Keratinocyte (primary cell): Measurements from ENCODE around the gene TDRKH. TPM values are rescaled to one million over a fixed set of nuclear protein-coding genes. Genes with fewer than 3 reads are reported as not detected.

ENCODE experiments used
- DNase-seq: peaks from one replicate; pipeline ENCODE4 v3.0.0-alpha.2; 2011; ENCODE audit warnings: low read depth, missing footprints, low spot score
- FAIRE-seq: peaks from 2 replicates; lab custom pipeline; 2011; peaks lifted over from hg19 to GRCh38; lab: Jason Lieb, UNC
- H2AFZ ChIP-seq: 2 replicates; pipeline ENCODE4 v1.6.0; 2012; ENCODE audit warnings: low read length, control low read depth, inconsistent platforms; ENCODE audit not compliant: control insufficient read depth
- H3K27ac ChIP-seq: 2 replicates; pipeline ENCODE4 v1.5.1; 2011; ENCODE audit warnings: low read length; ENCODE audit not compliant: control insufficient read depth, insufficient read depth
- H3K27me3 ChIP-seq: 3 replicates; pipeline ENCODE4 v1.6.0; 2011; ENCODE audit warnings: low read length; ENCODE audit not compliant: control insufficient read depth, insufficient read depth; ENCODE audit errors: extremely low read depth
- H3K36me3 ChIP-seq, 2 experiments: 2 replicates in 1 of 2; 3 replicates in 1 of 2; pipeline ENCODE4 v1.5.1; 2011; ENCODE audit warnings: low read length in 2 of 2, mild to moderate bottlenecking in 1 of 2; ENCODE audit not compliant: control insufficient read depth in 2 of 2, insufficient read depth in 2 of 2; ENCODE audit errors: extremely low read depth in 1 of 2
- H3K4me1 ChIP-seq: 3 replicates; pipeline ENCODE4 v1.5.1; 2011; ENCODE audit warnings: low read length; ENCODE audit not compliant: control insufficient read depth, insufficient read depth; ENCODE audit errors: extremely low read depth
- H3K4me2 ChIP-seq: 3 replicates; pipeline ENCODE4 v1.6.0; 2011; ENCODE audit warnings: low read depth, low read length; ENCODE audit not compliant: control insufficient read depth, insufficient read depth; ENCODE audit errors: extremely low read depth
- H3K4me3 ChIP-seq, 3 experiments: fragments of 200-600 bp in 1 of 3; sonication (generic) in 1 of 3; 2 replicates in 2 of 3; 3 replicates in 1 of 3; pipeline ENCODE4 v1.5.1; 2011 to 2016; ENCODE audit warnings: low read length in 3 of 3, mild to moderate bottlenecking in 3 of 3, control low read depth in 2 of 3, inconsistent platforms in 1 of 3, low read depth in 1 of 3, mixed read lengths in 1 of 3, mixed run types in 1 of 3, moderate library complexity in 1 of 3; ENCODE audit not compliant: control insufficient read depth in 2 of 3, insufficient read depth in 2 of 3; ENCODE audit errors: extremely low read depth in 1 of 3
- H3K79me2 ChIP-seq: 2 replicates; pipeline ENCODE4 v1.6.0; 2012; ENCODE audit warnings: low read length; ENCODE audit not compliant: control insufficient read depth, insufficient read depth
- H3K9ac ChIP-seq: 3 replicates; pipeline ENCODE4 v1.6.0; 2011; ENCODE audit warnings: low read length; ENCODE audit not compliant: control insufficient read depth, insufficient read depth; ENCODE audit errors: extremely low read depth
- H3K9me1 ChIP-seq: 3 replicates; pipeline ENCODE4 v1.6.0; 2011; ENCODE audit warnings: low read length; ENCODE audit not compliant: control insufficient read depth, insufficient read depth; ENCODE audit errors: extremely low read depth
- H3K9me3 ChIP-seq: 2 replicates; pipeline ENCODE4 v1.5.1; 2012; ENCODE audit warnings: low read depth, low read length; ENCODE audit not compliant: control insufficient read depth
- H4K20me1 ChIP-seq: 3 replicates; pipeline ENCODE4 v1.6.0; 2011; ENCODE audit warnings: low read length; ENCODE audit not compliant: control insufficient read depth, insufficient read depth; ENCODE audit errors: extremely low read depth
- CTCF ChIP-seq, 3 experiments: IDR thresholded peaks in 1 of 3; conservative IDR thresholded peaks in 1 of 3; optimal IDR thresholded peaks in 1 of 3; 2 replicates in 2 of 3; 3 replicates in 1 of 3; pipeline versions ENCODE3 to v1.5.1; 2011; ENCODE audit warnings: low read length in 3 of 3, mild to moderate bottlenecking in 3 of 3, moderate library complexity in 2 of 3, control low read depth in 1 of 3, inconsistent platforms in 1 of 3; ENCODE audit not compliant: insufficient read depth in 2 of 3; ENCODE audit errors: extremely low read depth in 1 of 3
- EZH2 ChIP-seq: IDR thresholded peaks from one replicate; pipeline ENCODE4 v1.6.1; 2012; ENCODE audit warnings: inconsistent platforms, mild to moderate bottlenecking, low read length, moderate library complexity
- dilution Hi-C: fragments of 300-500 bp; cut with MboI; formaldehyde crosslinking; loops from one replicate; pipeline ENCODE4 v1.7.0; 2020; ENCODE audit warnings: low sequenced_read_pairs; ENCODE audit not compliant: extremely low pct_ligation_motif_present
- polyA plus RNA-seq, 5 experiments: library from polyadenylated mRNA; depleted of rRNA in 3 of 5; stranded (reverse) in 3 of 5; stranded (forward) in 1 of 5; unstranded in 1 of 5; fragments of >200 nt; gene quantifications; 1 replicate in 1 of 5; 2 replicates in 3 of 5; 3 replicates in 1 of 5; pipeline versions ENCODE4 v1.2.1 to v1.2.3, GENCODE V29; 2011 to 2012; ENCODE audit warnings: missing spikeins in 2 of 5, low read depth in 1 of 5, low replicate concordance in 1 of 5

TDRKH gene
- polyA plus RNA-seq, 1 donor (not counting 4 experiments of a cell fraction or from before 2014, with no cell fraction given) = 9.7 TPM

DNA sequence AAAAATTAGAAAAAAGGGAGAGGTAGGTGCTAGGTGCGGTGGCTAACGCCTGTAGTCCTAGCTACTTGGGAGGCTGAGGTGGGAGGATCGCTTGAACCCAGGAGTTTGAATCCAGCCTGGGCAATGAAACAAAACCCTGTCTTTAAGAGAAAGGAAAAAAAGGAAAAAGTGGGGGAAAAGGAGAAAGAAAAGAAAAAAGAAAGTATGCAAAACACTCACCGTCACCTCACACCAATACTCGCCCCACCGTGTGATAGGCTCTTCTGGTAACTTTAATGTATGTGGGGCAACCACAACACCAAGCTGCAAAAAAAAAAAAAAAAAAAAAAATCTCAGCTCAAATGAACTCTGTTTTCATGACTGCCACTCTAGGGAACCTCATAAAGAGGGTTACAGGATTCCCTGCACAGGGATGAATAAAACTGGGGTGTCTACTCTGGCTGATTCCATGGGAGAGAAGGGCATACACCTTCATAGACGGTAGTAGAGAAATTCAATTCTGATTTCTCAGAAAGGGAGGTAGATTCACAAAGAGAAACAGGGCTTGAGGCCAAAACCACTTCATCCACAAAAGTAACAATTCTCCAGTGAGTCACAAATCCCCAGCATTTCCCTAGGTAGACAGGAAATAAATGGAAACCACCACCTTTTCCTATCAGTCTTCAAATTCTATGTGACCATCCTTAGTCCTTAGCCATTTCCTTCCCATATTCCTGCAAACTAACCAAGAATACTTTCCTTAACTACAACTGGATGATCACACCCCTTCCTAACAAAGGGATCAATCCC lies 29.5 kb downstream of the TDRKH start:
- no peak for FAIRE-seq
- Histone ChIP-seq H3K27me3 (no peaks in the 10 kb centered on the region), H3K27ac (no peak overlapping the region)

DNA sequence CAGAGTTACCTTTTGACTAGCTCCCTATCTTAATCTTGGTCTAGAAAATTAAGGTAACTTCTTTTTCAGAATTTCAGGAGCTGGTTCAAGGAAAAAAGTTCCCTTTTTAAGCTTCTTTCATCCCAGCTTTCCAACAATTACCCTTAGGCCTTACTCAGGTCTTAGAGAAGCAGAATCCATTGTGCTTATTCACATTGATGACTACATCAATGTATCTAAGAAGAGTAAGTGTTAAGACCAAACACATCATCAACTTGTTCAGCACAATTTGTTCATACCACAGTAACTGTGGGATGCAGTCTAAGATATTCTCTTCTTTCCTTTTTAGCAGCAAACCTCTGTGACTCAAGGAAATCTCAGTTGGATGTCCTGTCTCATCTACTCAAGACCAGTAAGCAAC lies 31.1 kb downstream of the TDRKH start:
- Histone ChIP-seq H3K4me1 (peaks cover 33% of the 10 kb centered on the region), H3K27ac (no peak overlapping the region), H3K9ac (no peak overlapping the region), H3K9me3 (no peaks in the 10 kb centered on the region), H3K4me2 (no peak overlapping the region), H3K9me1 (no peaks in the 10 kb centered on the region), H3K4me3 (no peak overlapping the region), H3K79me2 (peaks cover 8% of the 10 kb centered on the region), H3K36me3 (peaks cover 11 to 18% of the 10 kb centered on the region in 2 experiments), H4K20me1 (no peaks in the 10 kb centered on the region), H2AFZ (no peak overlapping the region), H3K27me3 (no peaks in the 10 kb centered on the region)
- DNase-seq = no peak
- TF ChIP-seq CTCF (optimal IDR thresholded peaks at IDR 0.05 in 1 of 3, IDR thresholded peaks at IDR 0.05 in 1 of 3, conservative IDR thresholded peaks at IDR 0.05 in 1 of 3; ENCODE audit: extremely low read depth in 1 of 3, insufficient read depth in 2 of 3, low read length in 3 of 3) (no peak), EZH2 (no peak)
- dilution Hi-C loops = no loop called here
- no peak for FAIRE-seq

More for the DNA sequence above, 29.5 kb downstream of the TDRKH start:
- peaks cover 11 to 15% of the 10 kb centered on the region in 2 experiments for H3K36me3 ChIP-seq
- H3K4me2 ChIP-seq = no peak overlapping the region
- no peaks in the 10 kb centered on the region for H3K9me1 ChIP-seq
- peaks cover 8% of the 10 kb centered on the region for H3K79me2 ChIP-seq
- no peaks in the 10 kb centered on the region for H3K9me3 ChIP-seq
- H2AFZ ChIP-seq = no peak overlapping the region
- TF ChIP-seq CTCF (optimal IDR thresholded peaks at IDR 0.05 in 1 of 3, IDR thresholded peaks at IDR 0.05 in 1 of 3, conservative IDR thresholded peaks at IDR 0.05 in 1 of 3; ENCODE audit: extremely low read depth in 1 of 3, insufficient read depth in 2 of 3, low read length in 3 of 3) = no peak
- TF ChIP-seq EZH2 = no peak
- dilution Hi-C loops = no loop called here
- H3K4me1 ChIP-seq = peaks cover 36% of the 10 kb centered on the region
- no peak overlapping the region for H3K9ac ChIP-seq
- H4K20me1 ChIP-seq = no peaks in the 10 kb centered on the region
- no peak for DNase-seq
- H3K4me3 ChIP-seq = no peak overlapping the region
